K562 (cell line): ENCODE measurements around the gene ACTR1B.
"Not testable (repeated sequence)": the region's sequence is repeated elsewhere in the genome, so short reads cannot be mapped to it uniquely, and the experiment has no call there.

Experiments
- CHD2 ChIP-seq: IDR thresholded peaks from 2 replicates; pipeline ENCODE4 v1.6.1; 2011; ENCODE audit warnings: low read depth, low read length
- CHD4 ChIP-seq: fragments of 200-600 bp; sonication (generic); IDR thresholded peaks from 3 replicates; pipeline ENCODE4 v1.6.1; 2012; ENCODE audit warnings: low read depth, mild to moderate bottlenecking, mixed read lengths, low read length, inconsistent platforms; ENCODE audit not compliant: insufficient read depth, insufficient replicate concordance, poor library complexity, severe bottlenecking
- IRF2 ChIP-seq: sonication (generic); formaldehyde crosslinking; IDR thresholded peaks from 2 replicates; pipeline ENCODE4 v1.8.1; 2022; ENCODE audit warnings: mild to moderate bottlenecking, missing genetic modification reagents
- MEIS2 ChIP-seq: fragments of 450-650 bp; IDR thresholded peaks from 2 replicates; pipeline ENCODE4 v1.6.1; 2014; ENCODE audit warnings: mild to moderate bottlenecking; ENCODE audit not compliant: partially characterized antibody
- PCBP2 ChIP-seq: fragments of 200-400 bp; formaldehyde crosslinking; IDR thresholded peaks from 2 replicates; pipeline ENCODE4 v1.6.1; 2018; ENCODE audit warnings: low read length, low read depth, mild to moderate bottlenecking, moderate library complexity; ENCODE audit not compliant: poor library complexity, severe bottlenecking
- PHF8 ChIP-seq: fragments of 200-600 bp; sonication (generic); IDR thresholded peaks from 2 replicates; pipeline ENCODE4 v1.6.1; 2012; ENCODE audit warnings: mixed run types, mild to moderate bottlenecking, inconsistent platforms, low read length, moderate library complexity, borderline replicate concordance
- SMARCC2 ChIP-seq: fragments of 450-650 bp; IDR thresholded peaks from 2 replicates; pipeline ENCODE4 v1.6.1; 2017; ENCODE audit warnings: antibody characterized with exemption, moderate library complexity, mild to moderate bottlenecking, low read depth
- ZNF586 ChIP-seq: fragments of 450-650 bp; formaldehyde crosslinking; conservative IDR thresholded peaks from 2 replicates; pipeline ENCODE4 v1.4.0; 2020; ENCODE audit warnings: mild to moderate bottlenecking, moderate library complexity
- ZNF780A ChIP-seq: fragments of 250-450 bp; sonication (Bioruptor Pico); IDR thresholded peaks from 2 replicates; pipeline ENCODE4 v1.5.0; 2021; ENCODE audit warnings: mild to moderate bottlenecking
- TF ChIP-seq, protein P1 (sequence below): fragments of 450-650 bp; formaldehyde crosslinking; IDR thresholded peaks from 2 replicates; pipeline ENCODE4 v1.4.0; 2020; ENCODE audit warnings: mild to moderate bottlenecking, moderate library complexity
- TF ChIP-seq, protein P2 (sequence below), 3 experiments: IDR thresholded peaks in 2 of 3; conservative IDR thresholded peaks in 1 of 3; 2 replicates each; pipeline ENCODE4 v1.5.1; 2011 to 2012; ENCODE audit warnings: low read length in 3 of 3, mild to moderate bottlenecking in 3 of 3, control low read depth in 2 of 3, improper control_type of control experiment in 1 of 3, inconsistent platforms in 1 of 3, low read depth in 1 of 3, mixed read lengths in 1 of 3, moderate library complexity in 1 of 3; ENCODE audit not compliant: insufficient read depth in 2 of 3

DNA sequence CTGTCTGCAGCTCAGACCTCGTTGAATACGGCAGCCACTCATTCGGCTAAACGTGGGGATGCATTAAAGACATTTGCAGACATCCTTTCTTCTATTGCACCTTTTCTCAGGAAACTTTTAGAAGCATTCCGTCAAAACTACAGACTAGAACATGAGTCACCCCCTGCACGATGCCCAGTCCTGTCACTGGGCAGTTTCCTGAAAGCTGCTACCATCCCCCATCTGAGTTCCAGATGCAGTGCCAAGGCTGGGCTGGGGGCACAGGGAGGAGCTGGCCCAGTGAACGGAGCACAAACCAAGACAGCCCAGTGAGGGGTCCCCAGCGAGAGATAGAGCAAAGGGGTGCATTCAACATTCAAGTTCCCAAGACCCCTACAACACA, 37.8 kb downstream of the ACTR1B start:
- TF ChIP-seq PCBP2; ZNF780A; CHD4; MEIS2; IRF2; ZNF586 (CRISPR knock-in tag); PHF8; CHD2; SMARCC2: not testable (repeated sequence)
- TF ChIP-seq, protein P1, sequence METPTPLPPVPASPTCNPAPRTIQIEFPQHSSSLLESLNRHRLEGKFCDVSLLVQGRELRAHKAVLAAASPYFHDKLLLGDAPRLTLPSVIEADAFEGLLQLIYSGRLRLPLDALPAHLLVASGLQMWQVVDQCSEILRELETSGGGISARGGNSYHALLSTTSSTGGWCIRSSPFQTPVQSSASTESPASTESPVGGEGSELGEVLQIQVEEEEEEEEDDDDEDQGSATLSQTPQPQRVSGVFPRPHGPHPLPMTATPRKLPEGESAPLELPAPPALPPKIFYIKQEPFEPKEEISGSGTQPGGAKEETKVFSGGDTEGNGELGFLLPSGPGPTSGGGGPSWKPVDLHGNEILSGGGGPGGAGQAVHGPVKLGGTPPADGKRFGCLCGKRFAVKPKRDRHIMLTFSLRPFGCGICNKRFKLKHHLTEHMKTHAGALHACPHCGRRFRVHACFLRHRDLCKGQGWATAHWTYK: not testable (repeated sequence)
- TF ChIP-seq, protein P2, sequence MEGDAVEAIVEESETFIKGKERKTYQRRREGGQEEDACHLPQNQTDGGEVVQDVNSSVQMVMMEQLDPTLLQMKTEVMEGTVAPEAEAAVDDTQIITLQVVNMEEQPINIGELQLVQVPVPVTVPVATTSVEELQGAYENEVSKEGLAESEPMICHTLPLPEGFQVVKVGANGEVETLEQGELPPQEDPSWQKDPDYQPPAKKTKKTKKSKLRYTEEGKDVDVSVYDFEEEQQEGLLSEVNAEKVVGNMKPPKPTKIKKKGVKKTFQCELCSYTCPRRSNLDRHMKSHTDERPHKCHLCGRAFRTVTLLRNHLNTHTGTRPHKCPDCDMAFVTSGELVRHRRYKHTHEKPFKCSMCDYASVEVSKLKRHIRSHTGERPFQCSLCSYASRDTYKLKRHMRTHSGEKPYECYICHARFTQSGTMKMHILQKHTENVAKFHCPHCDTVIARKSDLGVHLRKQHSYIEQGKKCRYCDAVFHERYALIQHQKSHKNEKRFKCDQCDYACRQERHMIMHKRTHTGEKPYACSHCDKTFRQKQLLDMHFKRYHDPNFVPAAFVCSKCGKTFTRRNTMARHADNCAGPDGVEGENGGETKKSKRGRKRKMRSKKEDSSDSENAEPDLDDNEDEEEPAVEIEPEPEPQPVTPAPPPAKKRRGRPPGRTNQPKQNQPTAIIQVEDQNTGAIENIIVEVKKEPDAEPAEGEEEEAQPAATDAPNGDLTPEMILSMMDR (IDR thresholded peaks at IDR 0.05 in 2 of 3, conservative IDR thresholded peaks at IDR 0.05 in 1 of 3; ENCODE audit: insufficient read depth in 2 of 3, low read depth in 1 of 3, low read length in 3 of 3): not testable (repeated sequence)
